ENCODE measurements around the gene NIT1. TPM values are rescaled to one million over a fixed set of nuclear protein-coding genes. Genes with fewer than 3 reads are reported as not detected.
A peak's percentile ranks its signal among the peaks of the same experiment; 100 is the strongest.

NIT1 gene
- total RNA-seq, 4 donors from 2014 or later = 16.9 to 28.6 (median 22.1) TPM

GRCh38 chr1:161083748-161084596 lies 33.9 kb upstream of the NIT1 start:
- no peak for DNase-seq
- H3K4me1 ChIP-seq = peaks cover 33 to 86% (median 34%) of the 10 kb centered on the region in 3 donors
- H3K4me3 ChIP-seq = peak overlapping the region; percentile 28 to 65 (median 57)
- intact Hi-C loops (cut with DNase I) = no loop called here
- WGBS, 2 donors = 60 to 77% methylated on average over 7 to 10 of the region's 10 CpGs
- peak overlapping the region; percentile 89 to 97 (median 94) for H3K27ac ChIP-seq
- peaks cover 0 to 7% (median 0%) of the 10 kb centered on the region in 4 donors for H3K27me3 ChIP-seq
- TF ChIP-seq POLR2A (IDR thresholded peaks at IDR 0.05) = no peak
- no peak for TF ChIP-seq CTCF (IDR thresholded peaks at IDR 0.05)
- H3K9me3 ChIP-seq = no peaks in the 10 kb centered on the region
- H3K36me3 ChIP-seq = peaks cover 0 to 13% (median 0%) of the 10 kb centered on the region in 3 donors

- DNase-seq = no peak
- TF ChIP-seq CTCF (IDR thresholded peaks at IDR 0.05) = no peak
- no peak for TF ChIP-seq POLR2A (IDR thresholded peaks at IDR 0.05)
- Histone ChIP-seq H3K9me3 (no peaks in the 10 kb centered on the region), H3K36me3 (peaks cover 0 to 8% (median 0%) of the 10 kb centered on the region in 3 donors), H3K27me3 (peaks cover 0 to 4% (median 0%) of the 10 kb centered on the region in 4 donors), H3K4me3 (peak overlapping the region; percentile 50 to 65 (median 64)), H3K27ac (peak overlapping the region; percentile 89 to 97 (median 94)), H3K4me1 (peaks cover 31 to 86% (median 32%) of the 10 kb centered on the region in 3 donors)
- 80% methylated on average over 1 of the region's 1 CpG; no CpG with 5 or more reads in 1 of the 2 donors for WGBS, 2 donors
- intact Hi-C loops (cut with DNase I) = no loop called here
Observed at GRCh38 chr1:161084597-161084988, 33.3 kb upstream of the NIT1 start.

- Histone ChIP-seq H3K4me1 (peaks cover 33 to 86% (median 34%) of the 10 kb centered on the region in 3 donors), H3K4me3 (peak overlapping the region; percentile 50 to 65 (median 64)), H3K27ac (peak overlapping the region; percentile 89 to 97 (median 94)), H3K27me3 (no peaks in the 10 kb centered on the region), H3K9me3 (no peaks in the 10 kb centered on the region), H3K36me3 (peaks cover 0 to 3% (median 0%) of the 10 kb centered on the region in 3 donors)
- DNase-seq = no peak
- TF ChIP-seq CTCF (IDR thresholded peaks at IDR 0.05) (no peak), POLR2A (IDR thresholded peaks at IDR 0.05) (no peak)
- intact Hi-C loops (cut with DNase I) = no loop called here
- WGBS, 2 donors = 57% methylated on average over 1 of the region's 2 CpGs; no CpG with 5 or more reads in 1 of the 2 donors
Observed at GRCh38 chr1:161085165-161085564, 32.7 kb upstream of the NIT1 start.

GRCh38 chr1:161086457-161086856 lies 31.4 kb upstream of the NIT1 start:
- intact Hi-C loops (cut with DNase I) = no loop called here
- Histone ChIP-seq H3K4me1 (peaks cover 26 to 85% (median 30%) of the 10 kb centered on the region in 3 donors), H3K4me3 (peak overlapping the region; percentile 50 to 65 (median 64)), H3K27me3 (no peaks in the 10 kb centered on the region), H3K27ac (peak overlapping the region; percentile 90 to 97 (median 94)), H3K36me3 (no peaks in the 10 kb centered on the region), H3K9me3 (no peaks in the 10 kb centered on the region)
- TF ChIP-seq POLR2A (IDR thresholded peaks at IDR 0.05) (peak in 1 of 4 donors; percentile 43), CTCF (IDR thresholded peaks at IDR 0.05) (no peak)
- 0 to 60% methylated on average over 1 to 2 of the region's 4 CpGs for WGBS, 2 donors
- no peak for DNase-seq

GRCh38 chr1:161088587-161089110 lies 29.3 kb upstream of the NIT1 start:
- H3K27ac ChIP-seq = peak overlapping the region; percentile 90 to 97 (median 94)
- H3K9me3 ChIP-seq = no peaks in the 10 kb centered on the region
- DNase-seq = no peak
- peaks cover 16 to 85% (median 18%) of the 10 kb centered on the region in 3 donors for H3K4me1 ChIP-seq
- intact Hi-C loops (cut with DNase I) = no loop called here
- no peaks in the 10 kb centered on the region for H3K36me3 ChIP-seq
- WGBS, 2 donors = 41 to 86% methylated on average over 3 of the region's 3 CpGs
- TF ChIP-seq CTCF (IDR thresholded peaks at IDR 0.05) (no peak), POLR2A (IDR thresholded peaks at IDR 0.05) (no peak)
- no peaks in the 10 kb centered on the region for H3K27me3 ChIP-seq
- peak overlapping the region; percentile 50 to 65 (median 64) for H3K4me3 ChIP-seq
